Prostate gland (tissue), 2 donors: Measurements from ENCODE around the gene RIOK3.

ENCODE experiments used
- CTCF ChIP-seq, 4 experiments: fragments of 200-600 bp in 2 of 4; fragments of 450-650 bp in 2 of 4; sonication (generic) in 2 of 4; IDR thresholded peaks; 1 replicate in 3 of 4; 2 replicates in 1 of 4; pipeline ENCODE4 v1.5.1; 2016 to 2019; ENCODE audit warnings: antibody characterized with exemption in 4 of 4, mild to moderate bottlenecking in 2 of 4, moderate library complexity in 2 of 4
- POLR2AphosphoS5 ChIP-seq: sonication (generic); formaldehyde crosslinking; IDR thresholded peaks from one replicate; pipeline ENCODE4 v1.6.1; 2017; ENCODE audit warnings: antibody characterized with exemption

- TF ChIP-seq POLR2AphosphoS5 (no peak), CTCF (IDR thresholded peaks at IDR 0.05) (no peak)
These were observed 9.8 kb downstream of the RIOK3 start for GRCh38 chr18:23462876-23463275.
